GM19455 (cell line): ENCODE measurements around the gene IQCF2.
"Not testable (repeated sequence)": the region's sequence is repeated elsewhere in the genome, so short reads cannot be mapped to it uniquely, and the experiment has no call there.

Experiments used
- ATAC-seq: cut with Tn5 transposase; IDR thresholded peaks from one replicate; pipeline ENCODE4 v1.9.1; 2021; ENCODE audit not compliant: unreplicated experiment

Gene IQCF2

GRCh38 chr3:51876186-51876585, 14.8 kb downstream of the IQCF2 start:
- ATAC-seq = no peak

DNA sequence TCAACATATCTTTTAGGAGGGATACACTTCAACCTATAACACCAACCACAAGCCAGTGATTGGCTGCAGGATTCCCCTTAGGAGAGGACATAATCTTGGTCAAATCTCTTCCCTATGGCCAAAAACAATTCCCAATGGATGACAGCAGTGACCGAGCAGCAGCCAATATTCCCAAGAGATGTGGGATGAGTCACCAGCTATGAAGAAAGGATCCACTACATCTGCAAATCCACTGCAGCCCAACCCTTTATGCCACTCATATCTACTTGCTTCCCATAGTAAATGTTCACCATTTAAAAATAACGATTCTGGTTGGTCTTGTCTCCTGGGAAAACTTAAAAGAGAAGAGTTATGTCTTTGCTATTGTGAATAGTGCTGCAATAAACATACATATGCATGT, 18.5 kb downstream of the IQCF2 start:
- ATAC-seq = no peak

- ATAC-seq = no peak
Observed at GRCh38 chr3:51886447-51886846, 25.0 kb downstream of the IQCF2 start.

GRCh38 chr3:51887620-51888019, 26.2 kb downstream of the IQCF2 start:
- ATAC-seq = no peak

- ATAC-seq = no peak
Observed at GRCh38 chr3:51888463-51889105, 27.2 kb downstream of the IQCF2 start.

- ATAC-seq = no peak
Observed at GRCh38 chr3:51891242-51892039, 30.0 kb downstream of the IQCF2 start.

GRCh38 chr3:51894391-51894790, 33.0 kb downstream of the IQCF2 start:
- ATAC-seq = no peak

- ATAC-seq = no peak
Observed at GRCh38 chr3:51894939-51895338, 33.5 kb downstream of the IQCF2 start.

DNA sequence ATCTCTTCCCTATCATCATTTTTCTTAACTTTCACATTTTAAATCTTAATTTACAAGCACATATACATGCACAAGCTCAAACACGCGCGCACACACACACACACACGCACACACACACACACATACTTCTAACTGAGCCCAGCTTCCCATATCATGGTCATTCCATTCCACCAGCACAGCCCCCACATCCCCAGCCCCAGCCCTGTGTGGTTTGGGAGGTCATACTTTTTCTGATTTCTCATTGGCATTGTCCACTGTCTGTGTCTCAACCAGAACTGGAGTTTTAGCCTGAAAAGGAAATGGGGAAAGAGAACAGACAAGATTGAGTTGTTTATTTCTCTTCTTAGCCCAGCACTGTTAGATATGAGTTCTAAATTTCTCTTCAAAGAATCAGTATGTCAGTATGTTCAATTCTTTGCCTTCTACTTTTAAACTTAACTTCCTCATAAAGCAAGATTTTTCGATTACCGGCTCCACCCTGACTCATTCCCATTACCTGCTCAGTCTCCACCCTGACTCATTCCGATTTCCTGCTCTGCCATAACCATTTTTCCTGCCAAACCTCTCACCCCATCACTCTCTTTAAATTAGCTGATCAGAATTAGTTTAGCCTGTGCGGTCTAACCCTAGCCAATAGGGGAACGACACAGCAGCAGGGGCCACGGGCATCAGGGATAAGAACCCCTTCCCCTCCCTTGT, 35.3 kb downstream of the IQCF2 start:
- no peak for ATAC-seq

DNA sequence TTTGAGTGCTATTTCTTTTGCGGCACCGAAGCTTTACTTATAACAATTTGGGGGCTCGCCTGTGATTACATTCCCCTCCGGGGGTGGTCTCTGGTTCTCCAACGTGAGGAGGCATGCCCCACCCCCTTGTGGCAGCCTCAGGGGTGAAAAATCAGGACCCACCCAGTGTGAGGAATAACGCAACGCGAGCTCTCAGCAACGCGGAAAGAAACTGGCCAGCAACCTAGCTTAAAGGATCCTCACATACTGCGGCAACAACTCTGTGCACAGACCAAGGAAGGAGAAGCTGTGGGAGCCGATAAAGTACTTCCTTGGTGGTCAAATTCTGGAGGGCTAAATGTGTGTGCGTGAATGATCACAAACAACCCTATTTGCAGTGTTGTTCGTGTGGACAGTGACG, 36.0 kb downstream of the IQCF2 start:
- ATAC-seq = no peak

DNA sequence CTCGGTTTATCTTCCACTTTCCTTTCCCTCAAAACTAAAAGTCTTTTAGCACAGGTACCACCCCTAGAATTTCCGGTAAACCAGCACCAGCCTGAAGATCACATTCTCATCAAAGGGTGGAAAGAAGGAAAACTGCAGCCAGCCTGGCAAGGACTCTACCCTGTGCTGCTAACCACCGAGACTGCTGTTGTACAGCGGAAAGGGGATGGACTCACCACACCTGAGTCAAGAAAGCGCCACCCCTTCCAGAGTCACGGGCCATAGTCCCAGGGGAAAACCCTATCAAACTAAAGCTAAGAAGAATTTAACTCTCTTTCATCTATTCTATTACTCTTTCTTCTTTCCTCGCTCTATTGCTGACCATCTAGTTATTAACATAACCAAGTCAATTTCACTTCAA, 38.6 kb downstream of the IQCF2 start:
- ATAC-seq = not testable (repeated sequence)

GRCh38 chr3:51902361-51902760, 40.9 kb downstream of the IQCF2 start:
- ATAC-seq = not testable (repeated sequence)

GRCh38 chr3:51904034-51904823, 42.8 kb downstream of the IQCF2 start:
- ATAC-seq = no peak

DNA sequence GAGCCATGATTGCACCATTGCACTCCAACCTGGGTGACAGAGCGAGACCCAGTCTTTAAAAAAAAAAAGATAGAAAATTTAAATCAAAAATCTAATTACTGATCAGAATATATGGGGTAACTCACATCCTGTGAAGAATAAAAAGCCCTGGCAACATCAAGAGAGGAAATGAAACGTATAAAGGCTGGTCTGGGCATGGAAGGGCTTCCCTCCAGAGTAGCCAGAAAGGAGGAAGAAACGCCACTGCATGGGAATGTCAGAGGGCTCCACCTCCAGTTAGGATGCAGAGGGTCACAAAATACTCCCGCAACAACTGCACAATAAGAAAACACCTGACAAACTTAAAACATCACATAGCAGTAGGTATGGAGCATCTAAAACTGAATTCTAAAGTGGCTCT, 46.6 kb downstream of the IQCF2 start:
- no peak for ATAC-seq
